ENCODE results near the gene DHCR7. TPM values are rescaled to one million over a fixed set of nuclear protein-coding genes. Genes with fewer than 3 reads are reported as not detected.

DHCR7 gene
- total RNA-seq, 1 experiment from 2014 or later = 72.6 TPM

DNA sequence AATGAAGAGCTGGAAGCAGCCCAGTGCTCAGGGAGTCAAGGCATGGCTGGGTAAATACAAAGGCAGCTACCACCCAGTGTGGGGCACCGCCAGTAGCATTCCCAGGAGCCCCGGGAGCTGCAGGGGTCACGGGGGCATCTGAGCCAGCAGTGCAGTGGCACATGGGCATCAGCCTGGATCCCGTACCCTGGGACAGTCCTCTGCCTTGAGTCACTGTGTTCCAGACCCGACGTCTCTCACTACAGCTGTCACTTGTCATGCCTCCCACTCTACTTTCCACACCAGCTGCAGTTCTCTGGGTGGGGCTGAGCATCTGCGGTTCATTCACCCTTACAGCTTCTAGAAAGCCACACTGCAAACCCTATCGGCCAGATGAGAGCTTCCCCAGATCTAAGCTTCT, 29.6 kb downstream of the DHCR7 start:
- POLR2A ChIA-PET = no interaction called here
- intact Hi-C loops (cut with micrococcal nuclease) = no loop called here
- Mint-ChIP-seq H3K27ac (ENCODE audit: low read depth, unreplicated experiment) (no peak overlapping the region), H3K4me3 (ENCODE audit: unreplicated experiment) (no peak overlapping the region), H3K4me1 (ENCODE audit: insufficient read depth, unreplicated experiment) (no peaks in the 10 kb centered on the region), H3K27me3 (ENCODE audit: insufficient read depth, unreplicated experiment) (no peaks in the 10 kb centered on the region), H3K36me3 (ENCODE audit: insufficient read depth, unreplicated experiment) (no peaks in the 10 kb centered on the region), H3K9me3 (ENCODE audit: unreplicated experiment) (peaks cover 11% of the 10 kb centered on the region)
- CTCF ChIA-PET = interaction anchor here (1.0 kb wide), 1 partner anchor 298 kb away, joined by 3 read pairs; no protein-coding TSS in a partner anchor
- TF ChIP-seq CTCF (IDR thresholded peaks at IDR 0.05; ENCODE audit: unreplicated experiment) = no peak
- no peak for DNase-seq (ENCODE audit: unreplicated experiment)
- no TSS peak for BruUV-seq (replicated peaks)

- peaks cover 22% of the 10 kb centered on the region for H3K9me3 Mint-ChIP-seq (ENCODE audit: unreplicated experiment)
- H3K4me1 Mint-ChIP-seq (ENCODE audit: insufficient read depth, unreplicated experiment) = no peaks in the 10 kb centered on the region
- ChIA-PET CTCF (no interaction called here), POLR2A (no interaction called here)
- H3K27me3 Mint-ChIP-seq (ENCODE audit: insufficient read depth, unreplicated experiment) = no peaks in the 10 kb centered on the region
- peaks cover 5% of the 10 kb centered on the region for H3K36me3 Mint-ChIP-seq (ENCODE audit: insufficient read depth, unreplicated experiment)
- TF ChIP-seq CTCF (IDR thresholded peaks at IDR 0.05; ENCODE audit: unreplicated experiment) = no peak
- no peak for DNase-seq (ENCODE audit: unreplicated experiment)
- intact Hi-C loops (cut with micrococcal nuclease) = no loop called here
- no peak overlapping the region for H3K4me3 Mint-ChIP-seq (ENCODE audit: unreplicated experiment)
- no TSS peak for BruUV-seq (replicated peaks)
- H3K27ac Mint-ChIP-seq (ENCODE audit: low read depth, unreplicated experiment) = no peak overlapping the region
Measured at GRCh38 chr11:71414645-71415044, 33.5 kb downstream of the DHCR7 start.

DNA sequence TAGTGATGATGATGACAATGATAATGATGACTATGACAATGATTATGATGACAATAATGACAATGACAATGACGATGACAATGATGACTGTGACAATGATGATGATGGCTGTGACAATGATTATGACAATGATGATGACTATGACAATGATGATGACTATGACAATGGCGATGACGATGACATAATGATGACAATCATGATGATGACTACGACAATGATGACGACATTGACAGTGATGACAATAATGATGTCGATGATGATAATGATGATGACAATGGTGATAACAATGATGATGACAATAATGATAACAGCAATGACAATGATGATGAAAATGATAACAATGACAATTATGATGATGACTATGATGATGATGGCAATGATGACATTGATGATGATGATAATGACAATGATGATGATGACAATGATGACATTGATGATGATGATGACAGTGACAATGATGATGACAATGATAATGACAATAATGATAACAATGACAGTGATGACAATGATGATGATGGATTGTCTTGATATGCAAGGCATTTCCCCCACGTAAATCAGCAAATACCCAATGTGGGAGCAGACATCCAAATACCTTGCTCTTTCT, 37.7 kb downstream of the DHCR7 start:
- TF ChIP-seq CTCF (IDR thresholded peaks at IDR 0.05; ENCODE audit: unreplicated experiment) = no peak
- H3K9me3 Mint-ChIP-seq (ENCODE audit: unreplicated experiment) = peaks cover 22% of the 10 kb centered on the region
- BruUV-seq (replicated peaks) = no TSS peak
- H3K27ac Mint-ChIP-seq (ENCODE audit: low read depth, unreplicated experiment) = no peak overlapping the region
- no peak for DNase-seq (ENCODE audit: unreplicated experiment)
- intact Hi-C loops (cut with micrococcal nuclease) = no loop called here
- no peaks in the 10 kb centered on the region for H3K4me1 Mint-ChIP-seq (ENCODE audit: insufficient read depth, unreplicated experiment)
- ChIA-PET POLR2A (no interaction called here), CTCF (no interaction called here)
- peaks cover 5% of the 10 kb centered on the region for H3K36me3 Mint-ChIP-seq (ENCODE audit: insufficient read depth, unreplicated experiment)
- H3K4me3 Mint-ChIP-seq (ENCODE audit: unreplicated experiment) = no peak overlapping the region
- H3K27me3 Mint-ChIP-seq (ENCODE audit: insufficient read depth, unreplicated experiment) = no peaks in the 10 kb centered on the region

GRCh38 chr11:71408826-71409225, 39.4 kb downstream of the DHCR7 start:
- Mint-ChIP-seq H3K9me3 (ENCODE audit: unreplicated experiment) (peaks cover 17% of the 10 kb centered on the region), H3K4me3 (ENCODE audit: unreplicated experiment) (no peak overlapping the region), H3K36me3 (ENCODE audit: insufficient read depth, unreplicated experiment) (peaks cover 5% of the 10 kb centered on the region), H3K27me3 (ENCODE audit: insufficient read depth, unreplicated experiment) (no peaks in the 10 kb centered on the region), H3K4me1 (ENCODE audit: insufficient read depth, unreplicated experiment) (no peaks in the 10 kb centered on the region), H3K27ac (ENCODE audit: low read depth, unreplicated experiment) (no peak overlapping the region)
- intact Hi-C loops (cut with micrococcal nuclease) = no loop called here
- TF ChIP-seq CTCF (IDR thresholded peaks at IDR 0.05; ENCODE audit: unreplicated experiment) = no peak
- CTCF ChIA-PET = no interaction called here
- BruUV-seq (replicated peaks) = no TSS peak
- DNase-seq (ENCODE audit: unreplicated experiment) = no peak
- POLR2A ChIA-PET = interaction anchor here (0.6 kb wide), 2 partner anchors 308 to 1085 kb away, joined by 3 read pairs; no protein-coding TSS in a partner anchor

All from MCF 10A (cell line).